Hepatocyte (in vitro differentiated cells): ENCODE data around the gene RASA1.

Experiments
- EZH2phosphoT487 ChIP-seq: fragments of 200-600 bp; sonication (generic); IDR thresholded peaks from one replicate; pipeline ENCODE4 v1.6.1; 2018; ENCODE audit warnings: antibody characterized with exemption, mild to moderate bottlenecking, low read depth, moderate library complexity; ENCODE audit not compliant: unreplicated experiment, severe bottlenecking
- TF ChIP-seq, protein P1 (sequence below): fragments of 200-600 bp; sonication (generic); IDR thresholded peaks from 2 replicates; pipeline ENCODE4 v1.5.1; 2016; ENCODE audit warnings: antibody characterized with exemption, mild to moderate bottlenecking; ENCODE audit not compliant: poor library complexity

DNA sequence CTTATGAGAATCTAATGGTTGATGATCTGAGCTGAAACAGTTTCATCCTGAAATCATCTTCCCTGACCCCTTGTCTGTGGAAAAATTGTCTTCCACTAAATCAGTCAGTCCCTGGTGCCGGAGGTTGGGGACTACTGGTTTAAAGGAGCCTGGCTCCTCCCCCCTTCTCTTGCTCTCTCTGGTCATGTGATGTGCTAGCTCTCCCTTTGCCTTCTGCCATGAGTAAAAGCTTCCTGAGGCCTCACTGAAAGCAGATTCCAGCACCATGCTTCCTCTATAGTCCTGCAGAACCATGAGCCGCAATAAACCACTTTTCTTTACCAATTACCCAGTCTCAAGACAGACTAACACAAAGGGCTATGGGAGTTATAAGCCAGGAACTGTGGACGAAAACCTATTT is 54.7 kb downstream of the RASA1 start:
- no peak for TF ChIP-seq EZH2phosphoT487
- TF ChIP-seq, protein P1, sequence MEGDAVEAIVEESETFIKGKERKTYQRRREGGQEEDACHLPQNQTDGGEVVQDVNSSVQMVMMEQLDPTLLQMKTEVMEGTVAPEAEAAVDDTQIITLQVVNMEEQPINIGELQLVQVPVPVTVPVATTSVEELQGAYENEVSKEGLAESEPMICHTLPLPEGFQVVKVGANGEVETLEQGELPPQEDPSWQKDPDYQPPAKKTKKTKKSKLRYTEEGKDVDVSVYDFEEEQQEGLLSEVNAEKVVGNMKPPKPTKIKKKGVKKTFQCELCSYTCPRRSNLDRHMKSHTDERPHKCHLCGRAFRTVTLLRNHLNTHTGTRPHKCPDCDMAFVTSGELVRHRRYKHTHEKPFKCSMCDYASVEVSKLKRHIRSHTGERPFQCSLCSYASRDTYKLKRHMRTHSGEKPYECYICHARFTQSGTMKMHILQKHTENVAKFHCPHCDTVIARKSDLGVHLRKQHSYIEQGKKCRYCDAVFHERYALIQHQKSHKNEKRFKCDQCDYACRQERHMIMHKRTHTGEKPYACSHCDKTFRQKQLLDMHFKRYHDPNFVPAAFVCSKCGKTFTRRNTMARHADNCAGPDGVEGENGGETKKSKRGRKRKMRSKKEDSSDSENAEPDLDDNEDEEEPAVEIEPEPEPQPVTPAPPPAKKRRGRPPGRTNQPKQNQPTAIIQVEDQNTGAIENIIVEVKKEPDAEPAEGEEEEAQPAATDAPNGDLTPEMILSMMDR = no peak
